Iris pigment epithelial cell (primary cell): ENCODE results near the gene TMEM232.

Source experiments
- DNase-seq: peaks from one replicate; pipeline ENCODE4 v3.0.0-alpha.2; 2011; ENCODE audit warnings: low read depth

The TMEM232 gene

GRCh38 chr5:110514030-110514429 is 212.4 kb downstream of the TMEM232 start:
- DNase-seq = no peak

- no peak for DNase-seq
These were observed 214.2 kb downstream of the TMEM232 start for GRCh38 chr5:110512266-110512665.

- DNase-seq = no peak
These were observed 216.3 kb downstream of the TMEM232 start for GRCh38 chr5:110510146-110510545.

GRCh38 chr5:110507972-110508371 is 218.5 kb downstream of the TMEM232 start:
- DNase-seq = no peak

- no peak for DNase-seq
These were observed 220.1 kb downstream of the TMEM232 start for GRCh38 chr5:110506378-110506777.

- DNase-seq = no peak
These were observed 230.2 kb downstream of the TMEM232 start for GRCh38 chr5:110496276-110496675.

- DNase-seq = no peak
These were observed 234.0 kb downstream of the TMEM232 start for GRCh38 chr5:110492446-110492845.

- peak; percentile 76 for DNase-seq
These were observed 247.6 kb downstream of the TMEM232 start for GRCh38 chr5:110478895-110479294.

- peak; percentile 41 for DNase-seq
These were observed 248.6 kb downstream of the TMEM232 start for GRCh38 chr5:110477911-110478310.

- no peak for DNase-seq
These were observed 250.3 kb downstream of the TMEM232 start for GRCh38 chr5:110476164-110476563.

GRCh38 chr5:110475529-110475928 is 250.9 kb downstream of the TMEM232 start:
- no peak for DNase-seq

GRCh38 chr5:110469486-110469885 is 257.0 kb downstream of the TMEM232 start:
- no peak for DNase-seq

- peak; percentile 3 for DNase-seq
These were observed 263.4 kb downstream of the TMEM232 start for GRCh38 chr5:110463106-110463505.

GRCh38 chr5:110460837-110461236 is 265.6 kb downstream of the TMEM232 start:
- no peak for DNase-seq

GRCh38 chr5:110458313-110458712 is 268.2 kb downstream of the TMEM232 start:
- no peak for DNase-seq

- DNase-seq = no peak
These were observed 283.6 kb downstream of the TMEM232 start for GRCh38 chr5:110442856-110443255.

GRCh38 chr5:110441035-110441434 is 285.4 kb downstream of the TMEM232 start:
- DNase-seq = peak; percentile 37

- DNase-seq = no peak
These were observed 286.4 kb downstream of the TMEM232 start for GRCh38 chr5:110440058-110440457.

GRCh38 chr5:110439296-110439695 is 287.2 kb downstream of the TMEM232 start:
- DNase-seq = no peak

- DNase-seq = no peak
These were observed 291.3 kb downstream of the TMEM232 start for GRCh38 chr5:110435207-110435606.

GRCh38 chr5:110431603-110432002 is 294.9 kb downstream of the TMEM232 start:
- no peak for DNase-seq

- peak; percentile 24 for DNase-seq
These were observed 312.1 kb downstream of the TMEM232 start for GRCh38 chr5:110414360-110414759.

- no peak for DNase-seq
These were observed 312.6 kb downstream of the TMEM232 start for GRCh38 chr5:110413856-110414255.

GRCh38 chr5:110409571-110409970 is 316.9 kb downstream of the TMEM232 start:
- no peak for DNase-seq

GRCh38 chr5:110402562-110402961 is 323.9 kb downstream of the TMEM232 start:
- no peak for DNase-seq
